PC-3 (cell line): ENCODE data around the gene KLF4. TPM values are rescaled to one million over a fixed set of nuclear protein-coding genes. Genes with fewer than 3 reads are reported as not detected.

Experiments
- ATAC-seq: fragments of 200-7000 bp; cut with Tn5 transposase; 2 replicates; pipeline ENCODE4 v1.9.1; 2020; ENCODE audit warnings: mild to moderate bottlenecking, moderate library complexity
- BruUV-seq: library from RNA; stranded (reverse); fragments of 400-500 nt; replicated peaks from 2 replicates; lab custom pipeline; 2021; lab: Mats Ljungman, UMichigan
- CTCF ChIA-PET: fragments of 300-600 bp; sonication (Branson Sonifier 250); formaldehyde crosslinking; loops from one replicate; lab custom pipeline; 2022; ENCODE audit warnings: antibody characterized with exemption; lab: Charles Lee
- POLR2A ChIA-PET: fragments of 300-600 bp; sonication (Branson Sonifier 250); formaldehyde crosslinking; loops from one replicate; lab custom pipeline; 2022; ENCODE audit warnings: antibody characterized with exemption; ENCODE audit not compliant: unreplicated experiment; lab: Charles Lee
- DNase-seq: peaks from one replicate; pipeline ENCODE4 v3.0.0-alpha.2; 2015
- H2AFZ ChIP-seq: fragments of 300-600 bp; sonication (generic); 2 replicates; pipeline ENCODE4 v1.6.0; 2016; ENCODE audit warnings: antibody characterized with exemption, low read length
- H3F3A ChIP-seq: fragments of 300-600 bp; sonication (generic); one replicate; pipeline ENCODE4 v1.6.0; 2017; ENCODE audit warnings: antibody characterized with exemption, low read length, control low read depth, mild to moderate bottlenecking; ENCODE audit not compliant: unreplicated experiment
- H3K27ac ChIP-seq: fragments of 300-600 bp; sonication (generic); 2 replicates; pipeline ENCODE4 v1.5.1; 2016; ENCODE audit warnings: mild to moderate bottlenecking, low read length
- H3K27me3 ChIP-seq: fragments of 300-600 bp; sonication (generic); 2 replicates; pipeline ENCODE4 v1.6.1; 2016; ENCODE audit warnings: low read length, mixed read lengths
- H3K36me3 ChIP-seq: fragments of 300-600 bp; sonication (generic); 2 replicates; pipeline ENCODE4 v1.6.1; 2016; ENCODE audit warnings: low read depth, mixed run types, low read length, mixed read lengths
- H3K4me1 ChIP-seq: fragments of 300-600 bp; sonication (generic); 2 replicates; pipeline ENCODE4 v1.5.1; 2016; ENCODE audit warnings: low read length; ENCODE audit not compliant: insufficient read depth
- H3K4me2 ChIP-seq: fragments of 300-600 bp; sonication (generic); 2 replicates; pipeline ENCODE4 v1.6.0; 2016; ENCODE audit warnings: low read length
- H3K4me3 ChIP-seq: fragments of 300-600 bp; sonication (generic); 2 replicates; pipeline ENCODE4 v1.5.1; 2016; ENCODE audit warnings: mild to moderate bottlenecking, low read length, mixed read lengths
- H3K79me2 ChIP-seq: fragments of 300-600 bp; sonication (generic); 2 replicates; pipeline ENCODE4 v1.6.1; 2017; ENCODE audit warnings: low read length, mixed read lengths
- H3K9ac ChIP-seq: fragments of 300-600 bp; sonication (generic); 2 replicates; pipeline ENCODE4 v1.6.0; 2016; ENCODE audit warnings: mild to moderate bottlenecking, low read length
- H3K9me2 ChIP-seq: fragments of 300-600 bp; sonication (generic); replicated peaks from 2 replicates; pipeline ENCODE4 v1.6.1; 2016; ENCODE audit warnings: mixed run types, low read length, mixed read lengths
- H3K9me3 ChIP-seq: fragments of 300-600 bp; sonication (generic); 2 replicates; pipeline ENCODE4 v1.6.1; 2016; ENCODE audit warnings: low read length, mixed read lengths
- H4K20me1 ChIP-seq: fragments of 300-600 bp; sonication (generic); 2 replicates; pipeline ENCODE4 v1.6.1; 2016; ENCODE audit warnings: low read length, mixed read lengths
- EZH2 ChIP-seq: fragments of 300-600 bp; sonication (generic); IDR thresholded peaks from one replicate; pipeline ENCODE4 v1.6.1; 2017; ENCODE audit warnings: antibody characterized with exemption, mild to moderate bottlenecking, low read length; ENCODE audit not compliant: unreplicated experiment
- EZH2phosphoT487 ChIP-seq: fragments of 300-600 bp; sonication (generic); IDR thresholded peaks from 2 replicates; pipeline ENCODE4 v1.6.1; 2018; ENCODE audit warnings: mild to moderate bottlenecking, antibody characterized with exemption, low read length, borderline replicate concordance
- intact Hi-C: fragments of 100-400 bp; cut with micrococcal nuclease; formaldehyde crosslinking; loops from 2 replicates; pipeline ENCODE4 v1.9.0; 2023
- total RNA-seq: library from RNA; depleted of rRNA; stranded (reverse); fragments of >200 nt; gene quantifications from 2 replicates; pipeline ENCODE4 v1.2.3, GENCODE V29; 2014
- TF ChIP-seq, protein P1 (sequence below): fragments of 300-600 bp; sonication (generic); conservative IDR thresholded peaks from 2 replicates; pipeline ENCODE4 v1.5.1; 2017; ENCODE audit warnings: antibody characterized with exemption, low read depth, mild to moderate bottlenecking, low read length

KLF4 gene
- total RNA-seq, 1 experiment from 2014 or later: 55.1 TPM

DNA sequence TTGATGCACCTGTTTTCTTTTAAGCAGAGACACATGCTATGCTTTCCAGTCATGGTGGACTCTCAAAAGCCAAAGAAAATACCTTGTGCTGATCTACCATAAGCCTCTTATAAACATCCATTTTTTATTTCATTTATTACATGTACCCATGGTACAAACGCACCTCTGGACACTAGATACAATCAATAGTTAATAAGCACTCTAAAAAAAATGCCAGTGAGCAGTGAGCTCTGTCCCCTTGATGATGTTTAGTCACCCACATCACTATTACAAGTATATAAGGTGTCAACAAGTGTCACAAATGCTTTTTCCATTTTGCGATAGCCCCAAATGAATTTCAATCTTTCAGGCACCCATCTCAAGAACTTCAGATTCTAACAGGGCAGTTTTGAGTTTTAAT, 5.9 kb downstream of the KLF4 start:
- no peaks in the 10 kb centered on the region for H3F3A ChIP-seq
- no peak overlapping the region for H3K4me3 ChIP-seq
- H4K20me1 ChIP-seq: peaks cover 30% of the 10 kb centered on the region
- no peak for ATAC-seq
- no peaks in the 10 kb centered on the region for H3K9me3 ChIP-seq
- DNase-seq: no peak
- no peak overlapping the region for H3K4me2 ChIP-seq
- BruUV-seq: no TSS peak
- peaks cover 40% of the 10 kb centered on the region for H3K79me2 ChIP-seq
- intact Hi-C loops: loop anchor here (1.0 to 10.0 kb wide), 8 partner anchors 61 to 1329 kb away; no protein-coding TSS in a partner anchor
- no peak overlapping the region for H3K27ac ChIP-seq
- peaks cover 19% of the 10 kb centered on the region for H3K36me3 ChIP-seq
- ChIA-PET CTCF (no interaction called here), POLR2A (interaction anchor here (0.7 kb wide), 1 partner anchor 838 kb away, joined by 3 read pairs; no protein-coding TSS in a partner anchor)
- no peaks in the 10 kb centered on the region for H3K27me3 ChIP-seq
- H3K4me1 ChIP-seq: peaks cover 27% of the 10 kb centered on the region
- H2AFZ ChIP-seq: no peak overlapping the region
- H3K9me2 ChIP-seq: no peaks in the 10 kb centered on the region
- TF ChIP-seq, protein P1, sequence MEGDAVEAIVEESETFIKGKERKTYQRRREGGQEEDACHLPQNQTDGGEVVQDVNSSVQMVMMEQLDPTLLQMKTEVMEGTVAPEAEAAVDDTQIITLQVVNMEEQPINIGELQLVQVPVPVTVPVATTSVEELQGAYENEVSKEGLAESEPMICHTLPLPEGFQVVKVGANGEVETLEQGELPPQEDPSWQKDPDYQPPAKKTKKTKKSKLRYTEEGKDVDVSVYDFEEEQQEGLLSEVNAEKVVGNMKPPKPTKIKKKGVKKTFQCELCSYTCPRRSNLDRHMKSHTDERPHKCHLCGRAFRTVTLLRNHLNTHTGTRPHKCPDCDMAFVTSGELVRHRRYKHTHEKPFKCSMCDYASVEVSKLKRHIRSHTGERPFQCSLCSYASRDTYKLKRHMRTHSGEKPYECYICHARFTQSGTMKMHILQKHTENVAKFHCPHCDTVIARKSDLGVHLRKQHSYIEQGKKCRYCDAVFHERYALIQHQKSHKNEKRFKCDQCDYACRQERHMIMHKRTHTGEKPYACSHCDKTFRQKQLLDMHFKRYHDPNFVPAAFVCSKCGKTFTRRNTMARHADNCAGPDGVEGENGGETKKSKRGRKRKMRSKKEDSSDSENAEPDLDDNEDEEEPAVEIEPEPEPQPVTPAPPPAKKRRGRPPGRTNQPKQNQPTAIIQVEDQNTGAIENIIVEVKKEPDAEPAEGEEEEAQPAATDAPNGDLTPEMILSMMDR: no peak
- TF ChIP-seq EZH2: no peak
- no peak for TF ChIP-seq EZH2phosphoT487
- no peak overlapping the region for H3K9ac ChIP-seq

DNA sequence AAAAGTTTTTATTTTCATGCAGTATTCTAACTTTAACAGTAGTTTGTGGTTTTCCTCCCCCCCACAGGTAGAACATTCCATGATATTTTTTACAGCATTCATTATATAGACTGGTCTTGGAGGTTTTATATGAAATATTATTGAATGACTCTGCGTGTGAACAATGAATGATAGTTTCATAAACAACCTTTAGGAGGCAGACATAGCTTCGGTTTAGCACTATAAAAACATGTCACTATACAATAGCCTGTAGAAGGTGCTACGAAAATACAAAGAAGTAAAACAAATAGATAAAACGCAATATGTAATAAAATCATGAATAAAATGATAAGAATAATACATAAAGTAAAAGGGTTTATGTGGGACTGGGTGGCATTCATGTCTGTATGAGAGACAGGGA, 8.5 kb downstream of the KLF4 start:
- POLR2A ChIA-PET: interaction anchor here (0.5 kb wide), 1 partner anchor 306 kb away, joined by 6 read pairs; no protein-coding TSS in a partner anchor
- Histone ChIP-seq H3F3A (no peaks in the 10 kb centered on the region), H3K9ac (peak overlapping the region; percentile 39; the same call in 1 of the 2 replicates), H3K79me2 (peaks cover 13% of the 10 kb centered on the region), H3K9me2 (no peaks in the 10 kb centered on the region), H3K27me3 (no peaks in the 10 kb centered on the region), H3K27ac (peak overlapping the region; percentile 47), H3K4me2 (peak overlapping the region; percentile 87), H3K9me3 (no peaks in the 10 kb centered on the region), H3K36me3 (peaks cover 11% of the 10 kb centered on the region), H3K4me3 (peak overlapping the region; percentile 60), H3K4me1 (peaks cover 23% of the 10 kb centered on the region), H2AFZ (peak overlapping the region; percentile 71; the same call in 1 of the 2 replicates), H4K20me1 (peaks cover 13% of the 10 kb centered on the region)
- intact Hi-C loops: loop anchor here (1.0 to 10.0 kb wide), 6 partner anchors 364 to 1331 kb away; no protein-coding TSS in a partner anchor
- no TSS peak for BruUV-seq
- CTCF ChIA-PET: interaction anchor here (0.5 to 1.0 kb wide), 2 partner anchors 59 to 1405 kb away, joined by 3 to 4 read pairs; no protein-coding TSS in a partner anchor
- TF ChIP-seq, protein P1: peak; percentile 51
- no peak for TF ChIP-seq EZH2
- ATAC-seq: peak; percentile 66
- DNase-seq: peak; percentile 38

DNA sequence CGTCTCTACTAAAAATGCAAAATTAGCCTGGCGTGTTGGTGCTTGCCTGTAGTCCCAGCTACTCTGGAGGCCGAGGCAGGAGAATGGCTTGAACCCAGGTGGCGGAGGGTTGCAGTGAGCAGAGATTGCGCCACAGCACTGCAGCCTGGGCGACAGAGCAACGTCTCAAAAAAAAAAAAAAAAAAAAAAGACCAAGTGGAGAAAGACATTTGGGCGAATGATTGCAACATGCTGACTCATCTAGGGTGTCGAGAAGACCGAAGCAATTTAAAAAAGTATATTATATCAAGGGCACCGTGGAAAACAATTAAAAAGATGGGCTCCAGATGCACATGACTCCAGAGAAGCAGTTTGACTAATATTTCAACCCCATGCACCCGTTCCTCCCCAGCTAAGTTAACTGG, 9.2 kb downstream of the KLF4 start:
- H3K9me3 ChIP-seq: no peaks in the 10 kb centered on the region
- ChIA-PET CTCF (interaction anchor here (1.0 kb wide), 1 partner anchor 58 kb away, joined by 3 read pairs; no protein-coding TSS in a partner anchor), POLR2A (interaction anchor here (0.5 kb wide), 1 partner anchor 306 kb away, joined by 6 read pairs; no protein-coding TSS in a partner anchor)
- H3K4me2 ChIP-seq: peak overlapping the region; percentile 87
- H3K27me3 ChIP-seq: no peaks in the 10 kb centered on the region
- H3K9me2 ChIP-seq: no peaks in the 10 kb centered on the region
- peaks cover 7% of the 10 kb centered on the region for H4K20me1 ChIP-seq
- intact Hi-C loops: loop anchor here (5.0 to 10.0 kb wide), 5 partner anchors 364 to 1332 kb away; no protein-coding TSS in a partner anchor
- H2AFZ ChIP-seq: peak overlapping the region; percentile 71
- BruUV-seq: no TSS peak
- H3K4me1 ChIP-seq: peaks cover 17% of the 10 kb centered on the region
- DNase-seq: peak; percentile 19
- H3K27ac ChIP-seq: peak overlapping the region; percentile 47
- H3K79me2 ChIP-seq: peaks cover 7% of the 10 kb centered on the region
- H3K4me3 ChIP-seq: peak overlapping the region; percentile 60
- H3K36me3 ChIP-seq: peaks cover 5% of the 10 kb centered on the region
- no peak for TF ChIP-seq EZH2
- TF ChIP-seq, protein P1: no peak
- no peak for TF ChIP-seq EZH2phosphoT487
- peak overlapping the region; percentile 39; the same call in 1 of the 2 replicates for H3K9ac ChIP-seq
- no peaks in the 10 kb centered on the region for H3F3A ChIP-seq
- ATAC-seq: no peak
